ENCODE results near the gene HIVEP3.

- no peak for TF ChIP-seq EZH2 (IDR thresholded peaks at IDR 0.05; ENCODE audit: borderline replicate concordance, low read length)
- TF ChIP-seq CTCF (IDR thresholded peaks at IDR 0.05; ENCODE audit: low read length) = no peak
Observed at GRCh38 chr1:41862384-41863221, 56.1 kb downstream of the HIVEP3 start.

All from OCI-LY1 (cell line).